SK-N-SH (cell line): Measurements from ENCODE around the gene FAM184B. TPM values are rescaled to one million over a fixed set of nuclear protein-coding genes. Genes with fewer than 3 reads are reported as not detected.

ENCODE experiments used
- CTCF ChIA-PET: fragments of 300-600, 350-600 bp; formaldehyde crosslinking; extraction: SDS; loops from one replicate; lab custom pipeline; 2021; lab: Yijun Ruan, JAX
- POLR2A ChIA-PET: fragments of 350-600 bp; sonication (Branson Sonifier 250); formaldehyde crosslinking; extraction: SDS; loops from one replicate; lab custom pipeline; 2020; ENCODE audit warnings: antibody characterized with exemption, inconsistent platforms; lab: Yijun Ruan, JAX
- DNase-seq: peaks from one replicate; pipeline ENCODE4 v3.0.0; 2012
- H2AFZ ChIP-seq: fragments of 200-600 bp; sonication (generic); 2 replicates; pipeline ENCODE4 v1.8.1; 2016; ENCODE audit warnings: antibody characterized with exemption, mild to moderate bottlenecking, low read depth
- H3F3A ChIP-seq: fragments of 200-600 bp; sonication (generic); replicated peaks from 2 replicates; pipeline ENCODE3; 2016; ENCODE audit warnings: antibody characterized with exemption, mild to moderate bottlenecking; ENCODE audit not compliant: insufficient read depth
- H3K27ac ChIP-seq, 2 experiments: fragments of 200-500 bp in 1 of 2; fragments of 200-600 bp in 1 of 2; sonication (Bioruptor generic) in 1 of 2; sonication (generic), shearing (Covaris generic) in 1 of 2; 2 replicates each; pipeline versions ENCODE4 v1.5.1 to v1.6.1; 2014 to 2016; ENCODE audit warnings: low read depth in 2 of 2, inconsistent platforms in 1 of 2, low read length in 1 of 2, mild to moderate bottlenecking in 1 of 2, mixed read lengths in 1 of 2
- H3K27me3 ChIP-seq: fragments of 200-600 bp; sonication (generic), shearing (Covaris generic); 2 replicates; pipeline ENCODE4 v1.6.1; 2016; ENCODE audit warnings: mixed run types; ENCODE audit not compliant: insufficient read depth
- H3K36me3 ChIP-seq, 2 experiments: fragments of 200-500 bp in 1 of 2; fragments of 200-600 bp in 1 of 2; sonication (Bioruptor generic) in 1 of 2; sonication (generic) in 1 of 2; replicated peaks in 1 of 2; 2 replicates each; pipeline versions ENCODE3 to v1.5.1; 2014 to 2016; ENCODE audit warnings: low read length in 1 of 2, mild to moderate bottlenecking in 1 of 2; ENCODE audit not compliant: insufficient read depth in 2 of 2, control insufficient read depth in 1 of 2
- H3K4me1 ChIP-seq, 2 experiments: fragments of 200-500 bp in 1 of 2; fragments of 200-600 bp in 1 of 2; sonication (Bioruptor generic) in 1 of 2; sonication (generic), shearing (Covaris generic) in 1 of 2; 2 replicates each; pipeline versions ENCODE4 v1.5.1 to v1.6.1; 2014 to 2016; ENCODE audit warnings: low read depth in 1 of 2, low read length in 1 of 2, mixed run types in 1 of 2; ENCODE audit not compliant: insufficient read depth in 2 of 2, control insufficient read depth in 1 of 2
- H3K4me2 ChIP-seq: fragments of 200-600 bp; sonication (generic), shearing (Covaris generic); 2 replicates; pipeline ENCODE4 v1.6.1; 2017; ENCODE audit warnings: mixed run types
- H3K4me3 ChIP-seq, 2 experiments: fragments of 200-500 bp in 1 of 2; fragments of 200-600 bp in 1 of 2; sonication (Bioruptor generic) in 1 of 2; sonication (generic), shearing (Covaris generic) in 1 of 2; 2 replicates each; pipeline versions ENCODE4 v1.5.1 to v1.8.1; 2014 to 2016; ENCODE audit warnings: low read depth in 2 of 2, inconsistent platforms in 1 of 2, low read length in 1 of 2, mild to moderate bottlenecking in 1 of 2, mixed read lengths in 1 of 2, moderate library complexity in 1 of 2
- H3K79me2 ChIP-seq: fragments of 200-600 bp; sonication (generic); 2 replicates; pipeline ENCODE4 v1.8.1; 2017; ENCODE audit warnings: mild to moderate bottlenecking; ENCODE audit not compliant: insufficient read depth
- H3K9ac ChIP-seq: fragments of 200-600 bp; sonication (generic); 2 replicates; pipeline ENCODE4 v1.6.1; 2017; ENCODE audit warnings: mixed run types
- H3K9me2 ChIP-seq: fragments of 200-600 bp; sonication (generic); 2 replicates; pipeline ENCODE4 v1.6.1; 2017; ENCODE audit warnings: mixed run types
- H3K9me3 ChIP-seq: fragments of 200-600 bp; sonication (generic); 2 replicates; pipeline ENCODE4 v1.6.1; 2017; ENCODE audit warnings: mixed run types, mild to moderate bottlenecking, moderate library complexity
- H4K20me1 ChIP-seq: fragments of 200-600 bp; sonication (generic); 2 replicates; pipeline ENCODE4 v1.6.1; 2017; ENCODE audit warnings: mild to moderate bottlenecking, mixed run types; ENCODE audit not compliant: insufficient read depth
- CHD2 ChIP-seq: fragments of 150-350 bp; IDR thresholded peaks from 2 replicates; pipeline ENCODE4 v1.6.1; 2018; ENCODE audit warnings: low read length; ENCODE audit not compliant: partially characterized antibody
- EP300 ChIP-seq, 2 experiments: IDR thresholded peaks; 2 replicates each; pipeline versions ENCODE4 v1.4.0 to v1.6.1; 2012; ENCODE audit warnings: borderline replicate concordance in 1 of 2, low read depth in 1 of 2, low read length in 1 of 2
- FOSL2 ChIP-seq: IDR thresholded peaks from 2 replicates; pipeline ENCODE4 v1.4.0; 2012; ENCODE audit warnings: low read depth, mild to moderate bottlenecking, moderate library complexity, borderline replicate concordance
- FOXJ3 ChIP-seq: sonication (generic); formaldehyde crosslinking; IDR thresholded peaks from 2 replicates; pipeline ENCODE4 v1.5.1; 2020; ENCODE audit warnings: mild to moderate bottlenecking, missing genetic modification reagents
- GABPA ChIP-seq: IDR thresholded peaks from 2 replicates; pipeline ENCODE4 v1.4.0; 2012; ENCODE audit warnings: low read depth, mild to moderate bottlenecking
- GATA2 ChIP-seq: sonication (generic); formaldehyde crosslinking; IDR thresholded peaks from 2 replicates; pipeline ENCODE4 v1.5.0; 2020; ENCODE audit warnings: mild to moderate bottlenecking, missing genetic modification reagents
- MXI1 ChIP-seq: IDR thresholded peaks from 2 replicates; pipeline ENCODE4 v1.6.1; 2012; ENCODE audit warnings: mild to moderate bottlenecking, low read depth, low read length, improper control_type of control experiment
- NFIC ChIP-seq: IDR thresholded peaks from 2 replicates; pipeline ENCODE4 v1.4.0; 2012; ENCODE audit warnings: borderline replicate concordance
- NRF1 ChIP-seq: IDR thresholded peaks from 2 replicates; pipeline ENCODE4 v1.6.1; 2012; ENCODE audit warnings: low read depth, mild to moderate bottlenecking, low read length
- RCOR1 ChIP-seq: fragments of 150-350 bp; IDR thresholded peaks from 2 replicates; pipeline ENCODE4 v1.6.1; 2017; ENCODE audit warnings: antibody characterized with exemption, low read length
- RFX5 ChIP-seq: IDR thresholded peaks from 2 replicates; pipeline ENCODE4 v1.6.1; 2012; ENCODE audit warnings: mild to moderate bottlenecking, improper control_type of control experiment, low read length
- TAF1 ChIP-seq: IDR thresholded peaks from 2 replicates; pipeline ENCODE4 v1.6.1; 2012; ENCODE audit warnings: low read depth, mild to moderate bottlenecking, low read length, moderate library complexity, borderline replicate concordance
- TCF12 ChIP-seq: IDR thresholded peaks from 2 replicates; pipeline ENCODE4 v1.4.0; 2012
- TEAD4 ChIP-seq: IDR thresholded peaks from 2 replicates; pipeline ENCODE4 v1.4.0; 2012; ENCODE audit warnings: mild to moderate bottlenecking, borderline replicate concordance; ENCODE audit not compliant: insufficient read depth
- WGBS: methylation state at CpG from one replicate; pipeline ENCODE4 v1.1.6; 2017; ENCODE audit warnings: low lambda C conversion rate; 5-methylcytosine and 5-hydroxymethylcytosine counted together
- polyA plus RNA-seq, 3 experiments: library from polyadenylated mRNA; depleted of rRNA; stranded (reverse); fragments of >200 nt; gene quantifications; 2 replicates each; pipeline ENCODE4 v1.2.3, GENCODE V29; 2012
- TF ChIP-seq, protein P1 (sequence below): fragments of 150-350 bp; IDR thresholded peaks from 2 replicates; pipeline ENCODE4 v1.6.1; 2017; ENCODE audit warnings: antibody characterized with exemption, low read length, low read depth, borderline replicate concordance
- TF ChIP-seq, protein P2 (sequence below): IDR thresholded peaks from 2 replicates; pipeline ENCODE4; 2012
- TF ChIP-seq, protein P3 (sequence below): fragments of 150-350 bp; IDR thresholded peaks from 2 replicates; pipeline ENCODE4 v1.6.1; 2016; ENCODE audit warnings: mild to moderate bottlenecking, low read depth, low read length
- TF ChIP-seq, protein P4 (sequence below): IDR thresholded peaks from 2 replicates; pipeline ENCODE4 v1.4.0; 2012; ENCODE audit warnings: low read depth, borderline replicate concordance
- TF ChIP-seq, protein P5 (sequence below): IDR thresholded peaks from 2 replicates; pipeline ENCODE4 v1.4.0; 2012; ENCODE audit warnings: low read depth, borderline replicate concordance
- TF ChIP-seq, protein P6 (sequence below): fragments of 200-600 bp; sonication (generic); IDR thresholded peaks from 2 replicates; pipeline ENCODE4 v1.6.1; 2017; ENCODE audit warnings: antibody characterized with exemption, mild to moderate bottlenecking, moderate library complexity

The FAM184B gene
- polyA plus RNA-seq, 1 of the 3 experiments (the other 2 are of a cell fraction), result not detected

DNA sequence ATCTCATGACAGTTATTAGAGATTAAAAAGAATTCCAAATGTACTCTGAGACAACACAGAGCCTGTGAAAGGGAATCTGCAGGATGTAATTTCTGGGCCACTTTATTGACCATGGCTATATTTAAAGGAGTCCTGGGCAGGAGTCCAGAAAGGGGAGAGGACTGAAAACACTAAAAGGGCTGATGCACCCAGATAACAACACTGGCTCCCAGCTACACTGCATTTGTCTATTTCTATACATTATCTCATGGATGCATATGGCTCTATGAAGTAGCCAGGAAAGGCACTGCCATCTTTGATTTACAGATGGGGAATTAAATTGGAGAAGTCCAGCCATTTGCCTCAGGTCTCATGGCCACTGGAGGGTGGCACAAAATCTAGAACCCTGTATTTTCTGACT is 111.0 kb downstream of the FAM184B start:
- Histone ChIP-seq H3K4me2 (no peak overlapping the region), H3K9me2 (no peaks in the 10 kb centered on the region), H3K27me3 (no peaks in the 10 kb centered on the region; the same call in 1 of the 2 replicates), H3K36me3 (no peaks in the 10 kb centered on the region), H3K9me3 (no peaks in the 10 kb centered on the region), H3K4me1 (peaks cover 0 to 28% of the 10 kb centered on the region in 2 experiments; a peak in 2 of 4 replicates), H3K27ac (peak overlapping the region in 1 of 2 experiments; percentile 96; a peak in 2 of 4 replicates), H3F3A (no peaks in the 10 kb centered on the region), H3K79me2 (no peaks in the 10 kb centered on the region), H3K9ac (no peak overlapping the region), H2AFZ (no peak overlapping the region), H4K20me1 (no peaks in the 10 kb centered on the region), H3K4me3 (no peak overlapping the region)
- TF ChIP-seq NFIC, result no peak
- peak in 1 of 2 experiments; percentile 94; a peak in 2 of 4 replicates for TF ChIP-seq EP300 (IDR thresholded peaks at IDR 0.05; ENCODE audit: borderline replicate concordance in 1 of 2, low read depth in 1 of 2, low read length in 1 of 2)
- TF ChIP-seq RCOR1, result peak; percentile 78
- TF ChIP-seq, protein P1, sequence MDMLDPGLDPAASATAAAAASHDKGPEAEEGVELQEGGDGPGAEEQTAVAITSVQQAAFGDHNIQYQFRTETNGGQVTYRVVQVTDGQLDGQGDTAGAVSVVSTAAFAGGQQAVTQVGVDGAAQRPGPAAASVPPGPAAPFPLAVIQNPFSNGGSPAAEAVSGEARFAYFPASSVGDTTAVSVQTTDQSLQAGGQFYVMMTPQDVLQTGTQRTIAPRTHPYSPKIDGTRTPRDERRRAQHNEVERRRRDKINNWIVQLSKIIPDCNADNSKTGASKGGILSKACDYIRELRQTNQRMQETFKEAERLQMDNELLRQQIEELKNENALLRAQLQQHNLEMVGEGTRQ, result no peak
- peak; percentile 32; the same call in 1 of the 2 replicates for TF ChIP-seq TCF12
- TF ChIP-seq, protein P2, sequence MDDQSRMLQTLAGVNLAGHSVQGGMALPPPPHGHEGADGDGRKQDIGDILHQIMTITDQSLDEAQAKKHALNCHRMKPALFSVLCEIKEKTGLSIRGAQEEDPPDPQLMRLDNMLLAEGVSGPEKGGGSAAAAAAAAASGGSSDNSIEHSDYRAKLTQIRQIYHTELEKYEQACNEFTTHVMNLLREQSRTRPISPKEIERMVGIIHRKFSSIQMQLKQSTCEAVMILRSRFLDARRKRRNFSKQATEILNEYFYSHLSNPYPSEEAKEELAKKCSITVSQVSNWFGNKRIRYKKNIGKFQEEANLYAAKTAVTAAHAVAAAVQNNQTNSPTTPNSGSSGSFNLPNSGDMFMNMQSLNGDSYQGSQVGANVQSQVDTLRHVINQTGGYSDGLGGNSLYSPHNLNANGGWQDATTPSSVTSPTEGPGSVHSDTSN, result 0 out of 2 replicates have a peak, but pooled peaks have one; percentile 20
- peak; percentile 90 for TF ChIP-seq GATA2 (CRISPR knock-in tag)
- TF ChIP-seq MXI1, result peak; percentile 55; the same call in 1 of the 2 replicates
- peak; percentile 83 for TF ChIP-seq FOXJ3 (CRISPR knock-in tag)
- TF ChIP-seq NRF1, result no peak
- peak; percentile 41 for TF ChIP-seq CHD2
- TF ChIP-seq RFX5, result peak; percentile 50; the same call in 1 of the 2 replicates
- ChIA-PET CTCF (interaction anchor here (0.9 to 1.5 kb wide), 6 partner anchors 12 to 158 kb away, joined by 3 to 5 read pairs (median 4); partner anchors contain the start of gene QDPR), POLR2A (no interaction called here)
- DNase-seq, result peak; percentile 60

DNA sequence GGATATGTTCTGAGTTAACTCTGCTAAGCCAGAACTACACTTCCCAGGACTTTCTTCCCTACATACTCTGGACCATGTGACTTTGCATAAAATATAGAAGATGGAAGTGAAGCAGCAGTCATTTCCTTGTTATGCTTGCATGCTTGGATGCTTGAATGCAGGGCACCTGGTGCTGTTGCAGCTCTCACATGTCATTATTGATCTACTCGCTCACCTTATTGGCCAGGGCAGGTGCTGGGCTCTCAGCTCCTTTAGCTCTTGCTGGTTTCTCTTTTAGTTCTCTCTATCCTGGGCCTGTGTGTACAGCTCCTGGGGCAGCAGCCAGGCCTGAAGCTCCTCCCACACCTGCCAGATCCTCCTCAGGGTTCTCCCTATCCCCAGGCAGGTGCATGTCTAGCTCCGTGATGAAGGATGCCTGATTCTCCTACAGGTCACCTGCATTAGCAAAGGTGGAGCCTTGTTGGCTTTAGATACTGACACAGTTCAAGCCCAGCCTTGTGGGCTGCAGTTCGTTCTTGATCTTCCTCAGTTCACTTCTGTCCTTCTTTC is 113.7 kb downstream of the FAM184B start:
- H3F3A ChIP-seq, result no peaks in the 10 kb centered on the region
- no peaks in the 10 kb centered on the region for H3K9me2 ChIP-seq
- H3K4me1 ChIP-seq, result peaks cover 0 to 29% of the 10 kb centered on the region in 2 experiments; a peak in 2 of 4 replicates
- no peak overlapping the region for H3K9ac ChIP-seq
- H3K79me2 ChIP-seq, result no peaks in the 10 kb centered on the region
- no peaks in the 10 kb centered on the region for H4K20me1 ChIP-seq
- H2AFZ ChIP-seq, result no peak overlapping the region
- POLR2A ChIA-PET, result no interaction called here
- WGBS, result 45% methylated on average over 3 of the region's 3 CpGs
- H3K36me3 ChIP-seq, result no peaks in the 10 kb centered on the region
- CTCF ChIA-PET, result no interaction called here
- H3K4me3 ChIP-seq, result no peak overlapping the region
- no peak overlapping the region for H3K4me2 ChIP-seq
- no peaks in the 10 kb centered on the region for H3K27me3 ChIP-seq
- no peak for DNase-seq
- no peak overlapping the region for H3K27ac ChIP-seq
- no peaks in the 10 kb centered on the region for H3K9me3 ChIP-seq
- TF ChIP-seq, protein P3, sequence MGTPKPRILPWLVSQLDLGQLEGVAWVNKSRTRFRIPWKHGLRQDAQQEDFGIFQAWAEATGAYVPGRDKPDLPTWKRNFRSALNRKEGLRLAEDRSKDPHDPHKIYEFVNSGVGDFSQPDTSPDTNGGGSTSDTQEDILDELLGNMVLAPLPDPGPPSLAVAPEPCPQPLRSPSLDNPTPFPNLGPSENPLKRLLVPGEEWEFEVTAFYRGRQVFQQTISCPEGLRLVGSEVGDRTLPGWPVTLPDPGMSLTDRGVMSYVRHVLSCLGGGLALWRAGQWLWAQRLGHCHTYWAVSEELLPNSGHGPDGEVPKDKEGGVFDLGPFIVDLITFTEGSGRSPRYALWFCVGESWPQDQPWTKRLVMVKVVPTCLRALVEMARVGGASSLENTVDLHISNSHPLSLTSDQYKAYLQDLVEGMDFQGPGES, result no peak
- TF ChIP-seq TEAD4 (no peak), TAF1 (no peak), GABPA (no peak), FOSL2 (no peak), CHD2 (no peak)
- TF ChIP-seq, protein P4, sequence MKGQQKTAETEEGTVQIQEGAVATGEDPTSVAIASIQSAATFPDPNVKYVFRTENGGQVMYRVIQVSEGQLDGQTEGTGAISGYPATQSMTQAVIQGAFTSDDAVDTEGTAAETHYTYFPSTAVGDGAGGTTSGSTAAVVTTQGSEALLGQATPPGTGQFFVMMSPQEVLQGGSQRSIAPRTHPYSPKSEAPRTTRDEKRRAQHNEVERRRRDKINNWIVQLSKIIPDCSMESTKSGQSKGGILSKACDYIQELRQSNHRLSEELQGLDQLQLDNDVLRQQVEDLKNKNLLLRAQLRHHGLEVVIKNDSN, result no peak
- TF ChIP-seq, protein P5, sequence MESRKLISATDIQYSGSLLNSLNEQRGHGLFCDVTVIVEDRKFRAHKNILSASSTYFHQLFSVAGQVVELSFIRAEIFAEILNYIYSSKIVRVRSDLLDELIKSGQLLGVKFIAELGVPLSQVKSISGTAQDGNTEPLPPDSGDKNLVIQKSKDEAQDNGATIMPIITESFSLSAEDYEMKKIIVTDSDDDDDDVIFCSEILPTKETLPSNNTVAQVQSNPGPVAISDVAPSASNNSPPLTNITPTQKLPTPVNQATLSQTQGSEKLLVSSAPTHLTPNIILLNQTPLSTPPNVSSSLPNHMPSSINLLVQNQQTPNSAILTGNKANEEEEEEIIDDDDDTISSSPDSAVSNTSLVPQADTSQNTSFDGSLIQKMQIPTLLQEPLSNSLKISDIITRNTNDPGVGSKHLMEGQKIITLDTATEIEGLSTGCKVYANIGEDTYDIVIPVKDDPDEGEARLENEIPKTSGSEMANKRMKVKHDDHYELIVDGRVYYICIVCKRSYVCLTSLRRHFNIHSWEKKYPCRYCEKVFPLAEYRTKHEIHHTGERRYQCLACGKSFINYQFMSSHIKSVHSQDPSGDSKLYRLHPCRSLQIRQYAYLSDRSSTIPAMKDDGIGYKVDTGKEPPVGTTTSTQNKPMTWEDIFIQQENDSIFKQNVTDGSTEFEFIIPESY, result no peak
- TF ChIP-seq, protein P6, sequence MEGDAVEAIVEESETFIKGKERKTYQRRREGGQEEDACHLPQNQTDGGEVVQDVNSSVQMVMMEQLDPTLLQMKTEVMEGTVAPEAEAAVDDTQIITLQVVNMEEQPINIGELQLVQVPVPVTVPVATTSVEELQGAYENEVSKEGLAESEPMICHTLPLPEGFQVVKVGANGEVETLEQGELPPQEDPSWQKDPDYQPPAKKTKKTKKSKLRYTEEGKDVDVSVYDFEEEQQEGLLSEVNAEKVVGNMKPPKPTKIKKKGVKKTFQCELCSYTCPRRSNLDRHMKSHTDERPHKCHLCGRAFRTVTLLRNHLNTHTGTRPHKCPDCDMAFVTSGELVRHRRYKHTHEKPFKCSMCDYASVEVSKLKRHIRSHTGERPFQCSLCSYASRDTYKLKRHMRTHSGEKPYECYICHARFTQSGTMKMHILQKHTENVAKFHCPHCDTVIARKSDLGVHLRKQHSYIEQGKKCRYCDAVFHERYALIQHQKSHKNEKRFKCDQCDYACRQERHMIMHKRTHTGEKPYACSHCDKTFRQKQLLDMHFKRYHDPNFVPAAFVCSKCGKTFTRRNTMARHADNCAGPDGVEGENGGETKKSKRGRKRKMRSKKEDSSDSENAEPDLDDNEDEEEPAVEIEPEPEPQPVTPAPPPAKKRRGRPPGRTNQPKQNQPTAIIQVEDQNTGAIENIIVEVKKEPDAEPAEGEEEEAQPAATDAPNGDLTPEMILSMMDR, result no peak
